Epithelial cell of esophagus (primary cell): Measurements from ENCODE around the gene SUMF2.

Experiments
- DNase-seq: peaks from one replicate; pipeline ENCODE4 v3.0.0; 2010; ENCODE audit warnings: low read depth
- H3K4me3 ChIP-seq: 2 replicates; pipeline ENCODE4 v1.5.1; 2011; ENCODE audit warnings: mild to moderate bottlenecking, low read length, control low read depth
- TF ChIP-seq, protein P1 (sequence below): IDR thresholded peaks from 2 replicates; pipeline ENCODE4 v1.5.1; 2011; ENCODE audit warnings: low read depth, mild to moderate bottlenecking, low read length, control low read depth, inconsistent platforms; ENCODE audit not compliant: insufficient read depth; ENCODE audit errors: missing control alignments

SUMF2 gene

DNA sequence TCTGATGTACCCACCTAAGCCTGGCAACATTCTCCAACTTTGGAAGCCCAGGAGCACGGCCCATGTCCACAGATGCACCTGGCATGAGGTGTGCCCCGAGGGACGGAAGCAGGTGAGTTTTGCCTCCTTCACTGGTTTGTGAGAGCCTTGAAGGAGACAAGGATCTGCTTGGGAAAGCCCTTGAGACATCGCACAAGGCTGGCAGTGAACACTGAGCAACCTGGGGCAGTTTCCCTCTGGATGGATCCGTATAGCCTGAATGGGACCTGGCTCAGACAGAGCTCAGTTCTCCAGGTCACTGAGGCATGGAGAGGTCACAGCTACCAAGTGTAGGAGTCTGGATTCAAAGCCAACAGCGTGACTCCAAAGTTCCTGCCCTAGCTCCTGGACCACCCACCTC lies 60.9 kb downstream of the SUMF2 start:
- TF ChIP-seq, protein P1, sequence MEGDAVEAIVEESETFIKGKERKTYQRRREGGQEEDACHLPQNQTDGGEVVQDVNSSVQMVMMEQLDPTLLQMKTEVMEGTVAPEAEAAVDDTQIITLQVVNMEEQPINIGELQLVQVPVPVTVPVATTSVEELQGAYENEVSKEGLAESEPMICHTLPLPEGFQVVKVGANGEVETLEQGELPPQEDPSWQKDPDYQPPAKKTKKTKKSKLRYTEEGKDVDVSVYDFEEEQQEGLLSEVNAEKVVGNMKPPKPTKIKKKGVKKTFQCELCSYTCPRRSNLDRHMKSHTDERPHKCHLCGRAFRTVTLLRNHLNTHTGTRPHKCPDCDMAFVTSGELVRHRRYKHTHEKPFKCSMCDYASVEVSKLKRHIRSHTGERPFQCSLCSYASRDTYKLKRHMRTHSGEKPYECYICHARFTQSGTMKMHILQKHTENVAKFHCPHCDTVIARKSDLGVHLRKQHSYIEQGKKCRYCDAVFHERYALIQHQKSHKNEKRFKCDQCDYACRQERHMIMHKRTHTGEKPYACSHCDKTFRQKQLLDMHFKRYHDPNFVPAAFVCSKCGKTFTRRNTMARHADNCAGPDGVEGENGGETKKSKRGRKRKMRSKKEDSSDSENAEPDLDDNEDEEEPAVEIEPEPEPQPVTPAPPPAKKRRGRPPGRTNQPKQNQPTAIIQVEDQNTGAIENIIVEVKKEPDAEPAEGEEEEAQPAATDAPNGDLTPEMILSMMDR = no peak
- DNase-seq = no peak
- no peak overlapping the region for H3K4me3 ChIP-seq

DNA sequence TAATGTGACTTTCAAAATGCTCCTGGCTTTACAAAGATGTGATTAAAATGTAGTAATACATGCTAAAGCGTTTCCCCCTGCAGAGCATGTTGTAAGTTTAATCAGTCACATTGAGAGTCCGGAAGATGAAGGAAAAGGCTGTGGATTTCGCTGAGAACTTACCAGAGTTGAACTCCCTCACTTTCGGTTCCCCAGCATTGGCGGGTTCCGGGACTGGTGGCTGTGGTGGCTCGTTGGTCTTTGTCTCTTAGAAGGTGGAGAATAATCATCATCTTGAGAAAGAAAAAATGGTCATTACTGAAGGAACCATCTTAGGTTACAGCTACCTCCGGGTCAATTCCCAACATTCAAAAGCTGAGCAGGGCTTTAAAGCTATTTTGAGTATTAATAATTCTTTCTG lies 61.7 kb downstream of the SUMF2 start:
- no peak for DNase-seq
- TF ChIP-seq, protein P1 = no peak
- H3K4me3 ChIP-seq = no peak overlapping the region

DNA sequence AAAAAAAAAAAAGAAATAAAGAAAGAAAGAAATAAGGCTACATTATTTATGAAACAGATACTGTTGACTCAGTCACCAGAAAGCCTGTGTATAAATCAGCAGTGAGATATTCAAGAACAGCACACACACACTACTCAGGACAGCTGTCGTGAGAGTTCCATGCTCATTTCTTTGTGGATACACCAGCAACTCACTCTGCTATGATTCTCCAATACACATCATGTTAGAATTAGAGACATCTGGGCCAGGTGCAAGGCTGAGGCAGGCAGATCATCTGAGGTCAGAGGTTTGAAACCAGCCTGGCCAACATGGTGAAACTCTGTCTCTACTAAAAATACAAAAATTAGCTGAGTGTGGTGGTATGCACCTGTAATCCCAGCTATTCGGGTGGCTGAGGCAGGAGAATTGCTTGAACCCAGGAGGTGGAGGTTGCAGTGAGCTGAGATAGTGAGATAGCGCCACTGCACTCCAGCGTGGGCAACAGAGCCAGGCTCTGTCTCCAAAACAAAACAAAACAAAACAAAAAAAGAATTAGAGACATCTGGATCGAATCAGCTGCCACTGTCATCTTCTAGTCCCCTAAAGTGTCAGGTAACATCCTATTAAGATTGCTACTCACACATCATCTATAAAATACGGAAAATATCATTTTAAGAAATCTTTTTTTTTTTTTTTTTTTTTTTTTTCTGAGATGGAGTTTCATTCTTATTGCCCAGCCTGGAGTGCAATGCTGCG lies 63.3 kb downstream of the SUMF2 start:
- no peak for DNase-seq
- no peak overlapping the region for H3K4me3 ChIP-seq
- TF ChIP-seq, protein P1 = no peak
